NCI-H460 (cell line): Measurements from ENCODE around the gene ADAM33. TPM values are rescaled to one million over a fixed set of nuclear protein-coding genes. Genes with fewer than 3 reads are reported as not detected.

Experiments used
- total RNA-seq: library from RNA; depleted of rRNA; stranded (reverse); fragments of >200 nt; shearing (Covaris generic); gene quantifications from 2 replicates; pipeline ENCODE4 v1.2.3, GENCODE V29; 2014; rRNA removed

ADAM33 gene
- total RNA-seq, 1 experiment from 2014 or later, result 0.10 TPM

Other genes with a start within 250 kb of the ADAM33 start
- 28.5 and 35.6 TPM in 2 replicates for gene ATRN, start 211.0 kb downstream of the ADAM33 start, total RNA-seq
- gene GFRA4, start 18.6 kb downstream of the ADAM33 start, total RNA-seq, result not detected in 2 replicates
- not detected in 2 replicates for gene SIGLEC1, start 30.6 kb upstream of the ADAM33 start, total RNA-seq
- not detected in 2 replicates for gene HSPA12B, start 50.7 kb upstream of the ADAM33 start, total RNA-seq
- gene ADISSP, start 85.7 kb upstream of the ADAM33 start, total RNA-seq, result 42.0 and 50.7 TPM in 2 replicates
- gene SPEF1, start 99.4 kb upstream of the ADAM33 start, total RNA-seq, result 0.20 TPM in 1 of 2 replicates, not detected in the other
- 53.1 and 56.2 TPM in 2 replicates for gene CENPB, start 104.7 kb upstream of the ADAM33 start, total RNA-seq
- gene CDC25B, start 114.3 kb upstream of the ADAM33 start, total RNA-seq, result 64.3 and 66.7 TPM in 2 replicates
- gene AP5S1, start 138.5 kb upstream of the ADAM33 start, total RNA-seq, result 12.3 and 13.8 TPM in 2 replicates
- gene MAVS, start 164.8 kb upstream of the ADAM33 start, total RNA-seq, result 16.0 and 21.0 TPM in 2 replicates
- 34.1 and 36.8 TPM in 2 replicates for gene PANK2, start 207.4 kb upstream of the ADAM33 start, total RNA-seq